Osteoblast (primary cell): Measurements from ENCODE around the gene IPO9. TPM values are rescaled to one million over a fixed set of nuclear protein-coding genes. Genes with fewer than 3 reads are reported as not detected.

Experiments
- DNase-seq: peaks from one replicate; pipeline ENCODE4 v3.0.0; 2011; ENCODE audit warnings: low spot score, mixed read lengths; ENCODE audit not compliant: insufficient read length; ENCODE audit errors: missing footprints
- H2AFZ ChIP-seq: 2 replicates; pipeline ENCODE4 v1.6.0; 2011; ENCODE audit warnings: mild to moderate bottlenecking, low read length
- H3K27ac ChIP-seq: 2 replicates; pipeline ENCODE4 v1.5.1; 2011; ENCODE audit warnings: mild to moderate bottlenecking, low read depth, low read length, moderate library complexity
- H3K27me3 ChIP-seq: 2 replicates; pipeline ENCODE4 v1.6.0; 2012; ENCODE audit warnings: mild to moderate bottlenecking, control low read depth, inconsistent platforms, low read length, moderate library complexity; ENCODE audit not compliant: insufficient read depth
- H3K36me3 ChIP-seq: 2 replicates; pipeline ENCODE4 v1.5.1; 2011; ENCODE audit warnings: mild to moderate bottlenecking, low read length, control low read depth, moderate library complexity; ENCODE audit not compliant: insufficient read depth
- H3K4me1 ChIP-seq: 2 replicates; pipeline ENCODE4 v1.5.1; 2011; ENCODE audit warnings: mild to moderate bottlenecking, low read length, control low read depth, moderate library complexity; ENCODE audit not compliant: insufficient read depth
- H3K4me2 ChIP-seq: 2 replicates; pipeline ENCODE4 v1.6.0; 2011; ENCODE audit warnings: mild to moderate bottlenecking, low read length; ENCODE audit not compliant: insufficient read depth
- H3K4me3 ChIP-seq: fragments of 200-600 bp; sonication (generic); 3 replicates; pipeline ENCODE4 v1.5.1; 2012; ENCODE audit warnings: mild to moderate bottlenecking, low read length, inconsistent platforms; ENCODE audit not compliant: insufficient read depth
- H3K79me2 ChIP-seq: 2 replicates; pipeline ENCODE4 v1.6.0; 2012; ENCODE audit warnings: mild to moderate bottlenecking, low read length, control low read depth, inconsistent platforms; ENCODE audit not compliant: insufficient read depth
- H3K9me3 ChIP-seq: 2 replicates; pipeline ENCODE4 v1.5.1; 2011; ENCODE audit warnings: low read depth, low read length, control low read depth
- H4K20me1 ChIP-seq: 2 replicates; pipeline ENCODE4 v1.6.0; 2012; ENCODE audit warnings: mild to moderate bottlenecking, low read length, control low read depth; ENCODE audit not compliant: insufficient read depth
- total RNA-seq: library from RNA; depleted of rRNA; stranded (reverse); fragments of >200 nt; gene quantifications from 2 replicates; pipeline ENCODE4 v1.2.3, GENCODE V29; 2012
- TF ChIP-seq, protein P1 (sequence below): IDR thresholded peaks from 2 replicates; pipeline ENCODE4 v1.5.1; 2011; ENCODE audit warnings: mild to moderate bottlenecking, low read depth, low read length, moderate library complexity; ENCODE audit errors: extremely low read depth

Gene IPO9
- total RNA-seq, 1 donor = 26.1 TPM

DNA sequence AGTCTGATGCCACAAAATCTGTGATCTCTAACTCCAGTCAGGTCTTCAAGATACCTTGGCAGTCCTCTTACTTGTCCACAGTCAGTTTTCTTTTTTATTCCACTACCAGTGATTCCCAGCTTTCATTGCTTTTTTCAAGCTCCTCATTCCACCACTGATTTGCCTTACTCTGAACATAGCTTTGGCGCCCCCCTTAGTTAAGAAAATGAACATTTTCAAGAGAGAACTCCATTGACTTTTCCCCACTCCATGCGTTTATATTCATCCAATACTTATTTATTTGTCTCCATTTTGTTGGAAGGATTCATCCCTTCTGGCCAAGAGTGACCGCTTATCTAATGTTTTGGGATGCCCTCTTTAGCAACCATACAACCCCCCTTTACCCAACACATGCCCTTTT is 33.9 kb upstream of the IPO9 start:
- Histone ChIP-seq H3K4me1 (peaks cover 28% of the 10 kb centered on the region), H3K27ac (peak overlapping the region; percentile 28), H4K20me1 (no peaks in the 10 kb centered on the region), H2AFZ (no peak overlapping the region), H3K36me3 (peaks cover 93% of the 10 kb centered on the region), H3K4me2 (no peak overlapping the region), H3K79me2 (peaks cover 22% of the 10 kb centered on the region), H3K9me3 (no peaks in the 10 kb centered on the region), H3K27me3 (no peaks in the 10 kb centered on the region), H3K4me3 (no peak overlapping the region)
- no peak for DNase-seq
- TF ChIP-seq, protein P1, sequence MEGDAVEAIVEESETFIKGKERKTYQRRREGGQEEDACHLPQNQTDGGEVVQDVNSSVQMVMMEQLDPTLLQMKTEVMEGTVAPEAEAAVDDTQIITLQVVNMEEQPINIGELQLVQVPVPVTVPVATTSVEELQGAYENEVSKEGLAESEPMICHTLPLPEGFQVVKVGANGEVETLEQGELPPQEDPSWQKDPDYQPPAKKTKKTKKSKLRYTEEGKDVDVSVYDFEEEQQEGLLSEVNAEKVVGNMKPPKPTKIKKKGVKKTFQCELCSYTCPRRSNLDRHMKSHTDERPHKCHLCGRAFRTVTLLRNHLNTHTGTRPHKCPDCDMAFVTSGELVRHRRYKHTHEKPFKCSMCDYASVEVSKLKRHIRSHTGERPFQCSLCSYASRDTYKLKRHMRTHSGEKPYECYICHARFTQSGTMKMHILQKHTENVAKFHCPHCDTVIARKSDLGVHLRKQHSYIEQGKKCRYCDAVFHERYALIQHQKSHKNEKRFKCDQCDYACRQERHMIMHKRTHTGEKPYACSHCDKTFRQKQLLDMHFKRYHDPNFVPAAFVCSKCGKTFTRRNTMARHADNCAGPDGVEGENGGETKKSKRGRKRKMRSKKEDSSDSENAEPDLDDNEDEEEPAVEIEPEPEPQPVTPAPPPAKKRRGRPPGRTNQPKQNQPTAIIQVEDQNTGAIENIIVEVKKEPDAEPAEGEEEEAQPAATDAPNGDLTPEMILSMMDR = peak; percentile 49

DNA sequence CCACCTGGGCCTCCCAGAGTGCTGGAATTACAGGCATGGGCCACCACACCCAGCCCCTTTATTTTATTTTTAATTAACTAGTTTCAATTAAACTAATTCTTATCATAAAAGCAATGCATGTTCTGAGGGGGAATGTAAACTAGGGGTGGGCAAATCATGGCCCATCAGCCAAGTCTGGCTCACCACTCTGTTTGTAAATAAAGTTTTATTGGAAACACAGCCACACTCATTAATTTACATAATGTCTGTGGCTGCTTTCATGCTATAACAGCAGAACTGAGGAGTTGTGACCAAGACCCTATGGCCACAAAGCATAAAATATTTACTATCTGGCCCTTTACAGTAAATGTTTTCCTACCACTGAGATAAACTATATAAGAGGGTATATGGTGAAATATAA is 28.7 kb upstream of the IPO9 start:
- TF ChIP-seq, protein P1 = no peak
- Histone ChIP-seq H3K4me1 (no peaks in the 10 kb centered on the region), H4K20me1 (no peaks in the 10 kb centered on the region), H3K4me3 (no peak overlapping the region), H3K9me3 (no peaks in the 10 kb centered on the region), H3K27me3 (no peaks in the 10 kb centered on the region), H3K79me2 (peaks cover 14% of the 10 kb centered on the region), H3K4me2 (no peak overlapping the region), H3K27ac (no peak overlapping the region), H2AFZ (no peak overlapping the region), H3K36me3 (peaks cover 87% of the 10 kb centered on the region)
- no peak for DNase-seq

DNA sequence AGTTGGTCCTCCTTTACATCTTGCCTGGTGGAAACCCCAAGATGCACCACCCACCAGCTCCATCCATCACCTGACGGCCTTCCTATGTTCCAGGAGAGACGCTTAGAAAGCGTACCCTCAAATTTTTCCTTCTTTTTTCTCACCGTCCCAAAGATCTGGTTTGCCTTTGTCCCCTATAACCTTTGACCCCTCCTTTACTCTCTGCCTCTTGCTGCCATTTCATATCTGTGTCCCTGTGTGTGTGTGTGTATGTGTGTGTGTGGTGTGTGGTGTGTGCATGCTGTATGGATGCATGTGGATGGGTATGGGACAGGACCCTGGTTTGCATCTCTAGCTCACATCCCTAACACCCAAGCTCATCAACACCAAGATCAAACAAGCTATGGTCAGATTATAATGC is 22.2 kb upstream of the IPO9 start:
- Histone ChIP-seq H3K9me3 (no peaks in the 10 kb centered on the region), H2AFZ (no peak overlapping the region), H3K4me1 (no peaks in the 10 kb centered on the region), H3K36me3 (peaks cover 93% of the 10 kb centered on the region), H3K27ac (no peak overlapping the region), H4K20me1 (peaks cover 3% of the 10 kb centered on the region), H3K79me2 (peaks cover 2% of the 10 kb centered on the region), H3K4me3 (no peak overlapping the region), H3K27me3 (no peaks in the 10 kb centered on the region), H3K4me2 (no peak overlapping the region)
- peak; percentile 83 for DNase-seq
- TF ChIP-seq, protein P1 = no peak

DNA sequence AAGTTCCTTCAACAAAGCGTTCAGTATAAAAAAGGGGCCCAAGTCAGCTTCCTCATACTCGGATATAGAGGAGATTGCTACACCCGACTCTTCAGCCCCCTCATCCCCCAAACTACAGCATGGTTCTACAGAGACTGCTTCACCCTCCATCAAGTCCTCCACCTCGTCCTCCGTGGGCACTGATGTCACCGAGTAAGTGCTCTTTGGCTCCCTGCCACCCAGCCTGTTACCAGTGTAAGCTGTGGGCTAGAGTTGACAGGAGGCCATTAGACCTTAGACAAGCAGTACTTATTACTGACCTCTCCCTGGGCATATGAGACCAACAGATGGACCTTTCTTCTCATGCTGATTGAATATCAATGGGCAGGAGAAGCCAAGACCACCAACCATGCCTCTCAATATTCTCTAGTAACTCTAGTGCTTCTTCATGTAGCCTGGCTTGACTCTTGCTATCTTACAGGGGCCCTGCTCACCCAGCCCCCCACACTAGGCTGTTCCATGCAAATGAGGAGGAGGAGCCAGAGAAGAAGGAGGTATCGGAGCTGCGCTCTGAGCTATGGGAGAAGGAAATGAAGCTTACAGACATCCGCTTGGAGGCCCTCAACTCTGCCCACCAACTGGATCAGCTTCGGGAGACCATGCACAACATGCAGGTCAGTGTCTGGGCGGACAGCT is 20.9 kb upstream of the IPO9 start:
- DNase-seq = no peak
- Histone ChIP-seq H3K4me1 (no peaks in the 10 kb centered on the region), H3K36me3 (peaks cover 99% of the 10 kb centered on the region), H3K27ac (no peak overlapping the region), H4K20me1 (peaks cover 3% of the 10 kb centered on the region), H3K79me2 (peaks cover 3% of the 10 kb centered on the region), H3K4me2 (no peak overlapping the region), H3K4me3 (no peak overlapping the region), H2AFZ (no peak overlapping the region), H3K9me3 (no peaks in the 10 kb centered on the region), H3K27me3 (no peaks in the 10 kb centered on the region)
- TF ChIP-seq, protein P1 = no peak
